ENCODE results near the gene ARG2. TPM values are rescaled to one million over a fixed set of nuclear protein-coding genes. Genes with fewer than 3 reads are reported as not detected.

The ARG2 gene
- total RNA-seq, 2 donors from 2014 or later: 31.9 to 565 TPM

DNA sequence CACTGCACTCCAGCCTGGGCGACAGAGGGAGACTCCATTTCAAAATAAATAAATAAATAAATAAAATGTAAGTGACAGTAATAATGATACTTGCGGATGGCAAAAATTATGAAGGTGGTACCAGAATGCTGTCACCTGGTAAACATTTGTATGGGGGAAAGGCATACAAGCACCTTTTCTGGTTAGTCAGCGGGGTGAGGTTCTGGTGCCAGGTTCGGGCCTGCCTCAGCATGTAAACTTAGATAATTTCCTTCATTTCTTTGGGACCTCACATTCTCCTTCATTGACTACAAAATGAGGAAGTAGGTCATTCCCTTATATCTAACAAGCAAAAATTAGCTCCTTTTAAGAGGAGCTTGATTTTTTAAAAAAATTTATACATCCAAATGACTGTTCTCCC lies 43.9 kb downstream of the ARG2 start:
- TF ChIP-seq POLR2AphosphoS5 (IDR thresholded peaks at IDR 0.05) (no peak), POLR2A (IDR thresholded peaks at IDR 0.05) (no peak)
- TF ChIP-seq, protein P1, sequence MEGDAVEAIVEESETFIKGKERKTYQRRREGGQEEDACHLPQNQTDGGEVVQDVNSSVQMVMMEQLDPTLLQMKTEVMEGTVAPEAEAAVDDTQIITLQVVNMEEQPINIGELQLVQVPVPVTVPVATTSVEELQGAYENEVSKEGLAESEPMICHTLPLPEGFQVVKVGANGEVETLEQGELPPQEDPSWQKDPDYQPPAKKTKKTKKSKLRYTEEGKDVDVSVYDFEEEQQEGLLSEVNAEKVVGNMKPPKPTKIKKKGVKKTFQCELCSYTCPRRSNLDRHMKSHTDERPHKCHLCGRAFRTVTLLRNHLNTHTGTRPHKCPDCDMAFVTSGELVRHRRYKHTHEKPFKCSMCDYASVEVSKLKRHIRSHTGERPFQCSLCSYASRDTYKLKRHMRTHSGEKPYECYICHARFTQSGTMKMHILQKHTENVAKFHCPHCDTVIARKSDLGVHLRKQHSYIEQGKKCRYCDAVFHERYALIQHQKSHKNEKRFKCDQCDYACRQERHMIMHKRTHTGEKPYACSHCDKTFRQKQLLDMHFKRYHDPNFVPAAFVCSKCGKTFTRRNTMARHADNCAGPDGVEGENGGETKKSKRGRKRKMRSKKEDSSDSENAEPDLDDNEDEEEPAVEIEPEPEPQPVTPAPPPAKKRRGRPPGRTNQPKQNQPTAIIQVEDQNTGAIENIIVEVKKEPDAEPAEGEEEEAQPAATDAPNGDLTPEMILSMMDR (IDR thresholded peaks at IDR 0.05): no peak
- no peaks in the 10 kb centered on the region for H3K27me3 ChIP-seq (replicated peaks; ENCODE audit: insufficient read depth)
- peaks cover 0 to 3% of the 10 kb centered on the region in 2 donors for H3K36me3 ChIP-seq
- H3K4me3 ChIP-seq: no peak overlapping the region
- no peak for DNase-seq (ENCODE audit: low spot score)
- H3K4me1 ChIP-seq (replicated peaks): no peaks in the 10 kb centered on the region
- 83% methylated on average over 4 of the region's 4 CpGs for WGBS
- no peaks in the 10 kb centered on the region for H3K9me3 ChIP-seq
- no peak overlapping the region for H3K27ac ChIP-seq
- intact Hi-C loops (cut with DNase I): no loop called here

DNA sequence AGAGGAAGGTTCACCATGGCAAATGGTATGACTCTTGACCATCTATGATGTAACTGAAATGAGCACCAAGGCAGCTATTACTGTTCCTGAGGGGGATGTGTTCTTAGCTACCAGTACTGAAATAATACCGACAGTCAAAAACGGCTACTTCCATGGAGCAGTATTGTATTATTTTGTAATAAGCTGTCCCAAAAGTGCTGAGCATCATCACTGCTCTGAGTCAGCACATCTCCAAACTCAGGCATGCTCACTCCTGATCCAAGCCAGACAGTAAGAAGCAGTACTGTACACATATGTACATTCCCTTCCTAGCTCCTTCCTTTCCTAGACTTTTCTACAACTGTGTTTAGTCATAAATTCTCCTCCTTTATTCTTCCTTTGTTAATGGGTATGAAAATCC lies 46.1 kb downstream of the ARG2 start:
- Histone ChIP-seq H3K27ac (no peak overlapping the region), H3K27me3 (replicated peaks; ENCODE audit: insufficient read depth) (no peaks in the 10 kb centered on the region), H3K4me3 (no peak overlapping the region), H3K4me1 (replicated peaks) (peaks cover 4% of the 10 kb centered on the region), H3K9me3 (no peaks in the 10 kb centered on the region), H3K36me3 (no peaks in the 10 kb centered on the region)
- DNase-seq (ENCODE audit: low spot score): no peak
- 81% methylated on average over 2 of the region's 2 CpGs for WGBS
- intact Hi-C loops (cut with DNase I): loop anchor here (2.0 kb wide), 1 partner anchor 49 kb away; no protein-coding TSS in a partner anchor
- TF ChIP-seq, protein P1 (IDR thresholded peaks at IDR 0.05): no peak
- TF ChIP-seq POLR2AphosphoS5 (IDR thresholded peaks at IDR 0.05): no peak
- TF ChIP-seq POLR2A (IDR thresholded peaks at IDR 0.05): no peak

DNA sequence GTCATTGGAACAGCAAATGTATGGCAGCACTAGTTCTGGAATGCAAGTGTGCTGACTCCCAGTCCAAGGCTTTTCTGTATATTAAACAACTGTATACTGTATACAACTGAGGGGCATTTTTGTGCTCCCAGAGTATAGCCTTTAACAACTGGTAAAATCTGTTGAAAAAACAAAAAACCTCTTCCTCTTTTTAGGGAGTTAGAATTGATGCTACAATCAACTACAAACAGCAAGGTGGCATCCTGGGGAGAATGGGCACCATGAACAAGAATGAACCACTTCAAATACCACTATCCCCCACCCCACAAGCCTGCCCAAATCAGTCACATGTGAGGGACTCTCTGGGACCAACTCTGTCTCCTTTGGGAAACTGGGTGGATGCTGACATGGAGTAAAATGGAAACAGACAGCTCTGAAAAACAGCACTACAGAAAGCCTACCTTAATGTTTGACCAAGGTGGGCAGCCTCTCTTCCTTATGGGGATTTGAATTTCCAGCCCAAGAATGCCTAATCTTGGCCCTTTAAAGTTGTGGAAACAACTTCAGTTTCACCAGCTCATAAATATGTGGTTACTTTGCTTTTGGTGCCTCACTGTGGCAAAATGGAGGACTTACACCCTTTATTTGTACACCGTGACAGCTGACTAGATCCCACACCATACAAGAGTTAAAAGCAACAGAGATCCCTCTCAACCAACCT lies 47.2 kb downstream of the ARG2 start:
- peaks cover 4% of the 10 kb centered on the region for H3K4me1 ChIP-seq (replicated peaks)
- intact Hi-C loops (cut with DNase I): loop anchor here (2.0 kb wide), 1 partner anchor 50 kb away; no protein-coding TSS in a partner anchor
- WGBS: 20% methylated on average over 1 of the region's 1 CpG
- DNase-seq (ENCODE audit: low spot score): peak; percentile 34
- no peaks in the 10 kb centered on the region for H3K9me3 ChIP-seq
- TF ChIP-seq, protein P1 (IDR thresholded peaks at IDR 0.05): peak; percentile 15 to 83 (median 67)
- no peak for TF ChIP-seq POLR2A (IDR thresholded peaks at IDR 0.05)
- TF ChIP-seq POLR2AphosphoS5 (IDR thresholded peaks at IDR 0.05): peak; percentile 35
- peak overlapping the region; percentile 2 to 10 for H3K27ac ChIP-seq
- no peaks in the 10 kb centered on the region for H3K36me3 ChIP-seq
- H3K4me3 ChIP-seq: no peak overlapping the region
- no peaks in the 10 kb centered on the region for H3K27me3 ChIP-seq (replicated peaks; ENCODE audit: insufficient read depth)

DNA sequence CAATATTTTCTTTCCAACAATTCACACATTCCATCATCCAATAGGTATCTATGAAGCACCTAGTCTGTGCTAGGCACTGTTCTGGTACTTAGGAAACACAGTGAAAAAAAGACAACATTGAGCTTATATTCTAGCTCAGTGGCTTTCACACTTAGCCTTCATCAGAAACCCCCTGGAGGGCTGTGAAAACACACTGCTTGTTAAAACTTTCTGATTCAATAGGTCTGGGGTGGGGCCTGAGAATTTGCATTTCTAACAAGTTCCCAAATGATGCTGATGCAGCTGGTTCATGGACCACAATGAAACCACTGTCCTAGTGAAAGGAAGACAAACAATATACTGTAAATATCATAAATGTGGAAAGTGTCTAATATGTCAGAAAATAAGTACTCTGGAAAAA lies 48.8 kb downstream of the ARG2 start:
- no peaks in the 10 kb centered on the region for H3K9me3 ChIP-seq
- peaks cover 4% of the 10 kb centered on the region for H3K4me1 ChIP-seq (replicated peaks)
- no peaks in the 10 kb centered on the region for H3K36me3 ChIP-seq
- H3K27ac ChIP-seq: no peak overlapping the region
- intact Hi-C loops (cut with DNase I): no loop called here
- H3K4me3 ChIP-seq: no peak overlapping the region
- no peak for TF ChIP-seq POLR2AphosphoS5 (IDR thresholded peaks at IDR 0.05)
- no peak for TF ChIP-seq POLR2A (IDR thresholded peaks at IDR 0.05)
- TF ChIP-seq, protein P1 (IDR thresholded peaks at IDR 0.05): no peak
- DNase-seq (ENCODE audit: low spot score): no peak
- H3K27me3 ChIP-seq (replicated peaks; ENCODE audit: insufficient read depth): no peaks in the 10 kb centered on the region

DNA sequence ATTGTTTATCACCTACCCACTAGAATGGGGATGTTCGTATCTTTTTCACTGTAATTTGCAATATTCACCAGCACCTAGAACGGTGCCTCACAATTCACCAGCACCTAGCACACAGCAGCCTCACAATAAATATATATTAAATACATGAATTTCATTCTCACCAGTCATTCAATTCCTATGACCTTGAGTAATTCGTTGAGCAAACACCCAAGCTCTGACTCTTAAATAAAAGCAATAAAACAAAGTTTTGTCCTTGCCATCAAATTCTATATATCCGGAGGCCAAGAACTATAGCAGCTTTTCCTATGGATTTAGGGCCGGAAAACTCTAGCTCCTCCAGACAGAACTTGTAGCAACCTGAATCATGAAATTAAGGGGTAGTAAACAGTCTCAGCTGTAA lies 53.7 kb downstream of the ARG2 start:
- TF ChIP-seq, protein P1 (IDR thresholded peaks at IDR 0.05): no peak
- TF ChIP-seq POLR2A (IDR thresholded peaks at IDR 0.05) (no peak), POLR2AphosphoS5 (IDR thresholded peaks at IDR 0.05) (no peak)
- Histone ChIP-seq H3K36me3 (peaks cover 0 to 7% of the 10 kb centered on the region in 2 donors), H3K27me3 (replicated peaks; ENCODE audit: insufficient read depth) (no peaks in the 10 kb centered on the region), H3K4me3 (peak overlapping the region; percentile 72 to 85), H3K4me1 (replicated peaks) (peaks cover 4% of the 10 kb centered on the region), H3K27ac (peak overlapping the region; percentile 97), H3K9me3 (no peaks in the 10 kb centered on the region)
- 34% methylated on average over 5 of the region's 5 CpGs for WGBS
- intact Hi-C loops (cut with DNase I): no loop called here
- DNase-seq (ENCODE audit: low spot score): no peak
